GM21528 (cell line): ENCODE results near the gene ELAVL3.
A peak's percentile ranks its signal among the peaks of the same experiment; 100 is the strongest.
"Not testable (repeated sequence)": the region's sequence is repeated elsewhere in the genome, so short reads cannot be mapped to it uniquely, and the experiment has no call there.

Experiments
- ATAC-seq: cut with Tn5 transposase; IDR thresholded peaks from one replicate; pipeline ENCODE4 v1.9.1; 2021; ENCODE audit warnings: mild to moderate bottlenecking, moderate library complexity; ENCODE audit not compliant: unreplicated experiment, low FRiP score

The ELAVL3 gene

DNA sequence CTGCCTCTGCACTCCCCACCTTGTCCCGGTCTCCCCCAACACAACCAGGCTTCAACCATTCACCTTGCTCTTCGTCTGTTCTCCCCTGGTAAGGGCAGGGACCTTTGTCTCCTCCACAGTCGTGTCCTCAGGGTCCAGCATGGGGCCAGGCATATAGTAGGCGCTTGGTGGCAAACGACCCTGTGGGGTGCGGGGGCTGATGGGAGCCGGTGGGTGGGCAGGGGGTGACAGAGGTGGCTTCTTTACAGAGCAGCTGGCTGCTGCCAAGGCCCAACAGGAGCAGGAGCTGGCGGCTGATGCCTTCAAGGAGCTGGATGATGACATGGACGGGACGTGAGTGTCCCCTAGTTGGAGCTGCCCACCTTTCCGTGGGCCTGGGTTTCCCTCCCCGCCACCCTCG is 35.7 kb downstream of the ELAVL3 start:
- no peak for ATAC-seq

DNA sequence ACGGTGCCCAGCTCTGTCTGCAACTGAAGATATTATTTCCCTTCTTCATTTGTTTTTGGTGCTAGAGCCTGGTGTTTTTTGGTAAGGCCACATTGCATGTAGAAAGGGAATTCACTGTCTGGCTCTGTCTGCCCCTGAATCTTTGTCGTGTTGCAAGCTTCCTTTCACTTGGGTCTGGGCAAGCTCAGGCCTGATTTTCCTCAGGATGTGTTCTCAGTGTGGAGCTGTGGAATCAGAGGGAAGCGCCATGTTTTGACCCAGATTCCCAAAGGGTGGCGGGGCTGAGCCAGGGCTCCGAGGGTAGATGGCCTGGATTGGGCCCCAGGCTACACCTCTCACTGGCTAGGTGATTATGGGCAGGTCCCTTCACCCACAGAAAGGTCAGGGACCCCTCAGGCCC is 36.8 kb downstream of the ELAVL3 start:
- no peak for ATAC-seq

DNA sequence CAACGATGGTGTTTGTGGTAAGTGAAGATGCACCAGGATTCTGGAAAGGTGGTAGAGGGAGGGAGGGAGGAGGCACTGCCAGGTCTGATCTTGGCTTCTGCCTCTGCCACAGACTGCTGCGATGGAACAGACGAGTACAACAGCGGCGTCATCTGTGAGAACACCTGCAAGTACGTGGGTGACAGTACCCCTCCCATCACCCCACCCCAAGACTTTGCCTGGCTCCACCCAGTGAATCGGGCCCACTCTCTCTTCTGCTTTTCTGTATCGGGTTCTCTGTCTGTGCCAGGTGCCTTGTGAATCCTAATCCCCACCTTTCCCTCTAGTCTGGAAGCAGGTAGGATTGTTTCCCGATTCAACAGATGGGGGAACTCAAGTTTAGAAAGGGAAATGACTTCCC is 42.9 kb downstream of the ELAVL3 start:
- ATAC-seq, result no peak

DNA sequence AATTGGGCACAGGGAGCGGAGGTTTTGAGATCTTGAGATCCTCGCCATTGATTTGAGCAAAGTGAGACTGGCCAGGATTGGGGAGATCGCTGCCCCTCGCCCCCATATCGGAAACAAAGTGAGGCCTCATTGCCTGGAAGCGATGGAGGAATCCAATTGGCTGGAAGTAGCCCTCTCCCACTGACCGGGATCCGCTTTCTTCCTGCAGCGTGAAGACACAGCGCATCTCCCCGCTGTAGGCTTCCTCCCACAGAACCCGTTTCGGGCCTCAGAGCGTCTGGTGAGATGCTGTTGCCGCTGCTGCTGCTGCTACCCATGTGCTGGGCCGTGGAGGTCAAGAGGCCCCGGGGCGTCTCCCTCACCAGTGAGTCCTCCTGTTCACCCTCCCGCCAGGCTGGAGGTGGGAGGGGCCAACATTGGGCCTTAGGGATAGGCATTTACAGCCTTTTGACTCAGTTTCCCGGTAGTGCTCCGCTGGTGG is 45.0 kb downstream of the ELAVL3 start:
- ATAC-seq, result no peak

DNA sequence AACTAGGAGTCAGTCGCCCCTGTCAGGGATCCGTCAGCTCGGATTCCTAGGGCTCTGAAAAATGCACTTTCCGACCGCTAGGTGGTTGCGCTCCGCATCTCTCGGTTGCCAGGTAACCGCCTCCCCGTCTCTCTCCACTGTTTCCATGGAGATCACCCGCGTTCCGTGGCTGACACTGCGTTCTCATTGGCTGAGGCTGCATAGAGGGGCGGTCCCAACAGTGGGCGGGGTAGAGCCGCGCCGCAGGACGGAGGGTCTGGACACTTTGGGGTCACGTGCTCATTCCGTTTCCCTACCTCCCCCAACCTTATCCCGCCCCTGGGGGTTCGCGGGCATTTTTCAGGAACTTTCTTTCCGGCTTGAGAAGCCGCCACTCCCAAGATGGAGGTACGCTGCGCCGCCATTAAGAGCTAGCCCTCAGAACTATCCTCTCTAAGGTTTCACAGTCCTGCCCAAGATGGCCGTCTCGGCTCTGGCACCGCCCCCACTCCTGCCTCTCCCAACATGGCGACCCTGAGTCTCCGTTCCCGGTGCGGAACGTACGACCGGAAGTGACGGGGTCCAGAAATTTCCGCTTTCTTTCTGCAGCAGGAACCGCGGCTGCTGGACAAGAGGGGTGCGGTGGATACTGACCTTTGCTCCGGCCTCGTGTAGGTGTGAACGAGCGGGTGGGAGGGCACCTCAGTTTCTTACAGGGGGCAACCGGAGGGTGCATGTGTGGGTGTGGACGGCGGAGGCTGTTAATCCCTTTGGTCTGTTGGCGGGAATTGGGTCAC is 45.6 kb downstream of the ELAVL3 start, which contains the start of the genes ODAD3 and PRKCSH:
ODAD3 (minus strand) TSS at position 65 of the 776 bp plus-strand sequence. CDS start 105 bp downstream, outside the sequence.
PRKCSH (plus strand) TSS at position 579 of the 776 bp plus-strand sequence. CDS start 483 bp downstream, outside the sequence.
- ATAC-seq, result peak; percentile 90

DNA sequence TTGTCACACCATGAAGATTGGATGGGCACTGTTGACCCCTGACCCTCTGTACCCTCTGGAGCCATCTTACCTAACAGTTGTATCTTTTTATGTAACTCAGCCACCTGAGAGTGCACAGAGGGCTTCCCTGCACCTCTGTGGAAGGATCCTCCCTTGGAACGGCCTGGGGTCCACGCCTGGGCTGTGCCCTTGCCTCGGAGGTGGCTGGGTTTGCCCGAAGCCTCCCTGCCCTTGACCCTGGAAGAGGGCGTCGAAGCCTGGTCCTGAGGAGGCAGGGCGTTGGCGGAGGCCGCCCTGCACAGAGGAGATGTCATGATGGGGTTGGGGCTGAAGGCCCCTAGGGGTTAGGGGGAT is 46.2 kb downstream of the ELAVL3 start:
- ATAC-seq, result peak; percentile 17

DNA sequence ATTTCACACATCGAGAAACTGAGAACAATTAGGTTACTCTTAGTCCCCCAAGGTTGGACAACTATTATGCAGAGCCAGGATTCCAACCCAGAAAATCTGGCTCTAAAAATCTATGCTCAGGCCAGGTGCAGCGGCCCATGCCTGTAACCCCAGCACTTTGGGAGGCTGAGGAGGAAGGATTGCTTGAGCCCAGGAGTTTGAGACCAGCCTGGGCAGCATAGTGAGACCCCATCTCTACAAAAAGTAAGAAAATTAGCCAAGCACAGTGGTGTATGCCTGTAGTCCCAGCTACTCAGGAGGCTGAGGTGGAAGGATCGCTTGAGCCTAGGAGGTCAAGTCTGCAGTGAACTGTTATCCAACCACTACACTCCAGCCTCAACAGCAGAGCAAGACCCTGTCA is 47.3 kb downstream of the ELAVL3 start:
- ATAC-seq, result not testable (repeated sequence)

DNA sequence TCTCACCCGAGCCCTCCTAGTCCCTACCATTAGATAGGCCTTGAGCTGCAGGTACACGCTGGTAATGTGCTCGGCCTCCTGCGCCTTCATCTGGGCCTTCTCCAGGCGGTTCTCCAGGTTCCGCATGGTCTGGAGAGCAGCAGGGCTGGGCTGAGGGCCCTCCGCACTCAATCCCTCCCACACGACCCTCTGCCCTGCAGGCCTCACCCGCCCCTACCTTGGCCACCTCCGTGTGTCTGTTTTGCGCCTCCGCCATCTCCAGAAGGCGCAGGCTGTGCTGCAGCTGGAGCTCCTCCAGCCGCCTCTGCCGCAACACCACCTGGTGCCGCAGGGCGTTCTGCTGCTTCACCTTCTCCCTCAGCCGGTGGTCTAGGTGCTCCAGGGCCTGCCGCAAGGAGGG is 54.2 kb downstream of the ELAVL3 start:
- no peak for ATAC-seq

DNA sequence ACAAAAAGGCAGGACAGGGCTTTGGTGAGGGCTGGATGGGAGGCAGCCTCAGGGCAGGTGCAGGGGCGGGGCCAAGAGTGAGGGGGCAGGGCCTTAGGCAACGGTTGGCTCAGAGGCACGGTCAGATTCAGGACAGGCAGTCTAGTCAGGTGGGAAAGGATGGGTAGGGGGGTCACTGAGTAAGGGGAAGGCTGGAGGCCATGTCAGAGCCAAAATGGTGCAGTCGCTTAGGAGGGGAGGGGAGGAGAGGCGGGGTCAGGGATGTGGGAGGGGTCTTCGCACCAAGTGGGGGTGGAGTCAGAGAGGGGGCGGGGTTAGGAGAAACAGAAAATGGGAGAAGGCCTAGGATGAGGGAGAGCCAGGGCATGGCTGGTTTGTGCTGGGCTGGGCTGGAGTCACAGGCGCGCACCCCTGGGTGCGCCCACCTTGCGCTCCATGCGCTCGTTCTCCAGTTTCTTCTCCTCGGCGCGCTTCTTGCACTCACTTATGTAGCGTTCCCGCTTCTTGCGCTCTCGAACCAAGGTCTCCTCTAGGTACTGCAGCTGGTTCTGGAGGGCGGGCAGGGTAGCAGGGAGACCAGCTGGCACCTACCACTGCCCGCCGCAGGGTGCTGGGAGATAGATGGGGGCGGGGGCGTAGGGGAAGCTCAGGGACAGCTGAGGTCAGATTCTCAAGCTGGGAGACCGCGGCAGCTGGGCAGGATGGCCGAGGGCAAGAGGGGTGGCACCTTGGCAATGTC is 55.0 kb downstream of the ELAVL3 start:
- no peak for ATAC-seq

DNA sequence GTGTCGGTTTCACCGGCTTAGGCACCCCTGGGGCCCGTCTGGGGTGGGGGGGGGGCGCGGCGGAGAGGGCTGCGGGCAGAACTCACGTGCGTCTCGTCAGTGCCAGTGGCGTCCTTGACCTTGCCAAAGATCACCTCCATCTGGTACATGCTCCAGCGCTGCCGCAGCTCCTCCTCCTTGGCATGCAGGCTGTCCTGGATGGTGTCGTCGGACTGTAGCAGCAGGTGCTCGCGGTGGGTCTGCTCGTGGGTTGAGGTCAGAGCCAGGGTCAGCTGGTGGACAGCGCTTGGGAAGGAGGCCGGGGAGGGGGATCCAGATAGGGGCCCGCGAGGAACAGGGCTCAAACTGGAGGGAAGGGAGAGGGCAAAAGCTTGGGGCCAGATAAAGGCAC is 57.1 kb downstream of the ELAVL3 start:
- no peak for ATAC-seq

DNA sequence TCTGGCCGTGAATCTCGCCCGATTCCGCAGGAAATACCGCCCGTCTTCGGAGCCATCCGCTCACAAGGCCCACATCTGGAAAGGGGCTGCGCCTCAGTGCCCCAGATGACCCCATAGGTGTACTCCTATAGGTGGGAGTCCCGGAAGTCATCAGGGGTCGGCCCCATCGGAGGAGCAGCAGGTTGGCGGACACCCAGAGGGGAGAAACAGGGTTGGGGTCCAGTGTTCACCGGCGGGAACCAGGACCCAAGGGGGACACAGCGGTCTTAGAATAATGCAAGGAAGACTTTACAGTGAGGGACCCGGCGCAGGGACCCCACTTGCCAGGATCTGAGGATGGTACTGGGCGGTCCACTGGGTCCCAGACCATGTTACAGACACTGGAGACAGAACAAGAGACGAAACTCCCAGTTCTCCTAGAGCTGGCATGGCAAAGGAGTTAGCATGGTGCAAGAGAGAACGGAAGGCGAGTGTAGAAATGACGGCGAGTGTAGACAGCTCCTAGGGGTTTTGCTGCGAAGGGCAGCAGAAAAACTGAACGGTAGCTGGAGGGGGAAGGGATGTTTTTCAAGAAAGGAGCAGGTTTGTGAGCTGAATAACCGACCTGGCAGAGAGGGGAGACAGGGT is 57.6 kb downstream of the ELAVL3 start:
- ATAC-seq, result no peak

DNA sequence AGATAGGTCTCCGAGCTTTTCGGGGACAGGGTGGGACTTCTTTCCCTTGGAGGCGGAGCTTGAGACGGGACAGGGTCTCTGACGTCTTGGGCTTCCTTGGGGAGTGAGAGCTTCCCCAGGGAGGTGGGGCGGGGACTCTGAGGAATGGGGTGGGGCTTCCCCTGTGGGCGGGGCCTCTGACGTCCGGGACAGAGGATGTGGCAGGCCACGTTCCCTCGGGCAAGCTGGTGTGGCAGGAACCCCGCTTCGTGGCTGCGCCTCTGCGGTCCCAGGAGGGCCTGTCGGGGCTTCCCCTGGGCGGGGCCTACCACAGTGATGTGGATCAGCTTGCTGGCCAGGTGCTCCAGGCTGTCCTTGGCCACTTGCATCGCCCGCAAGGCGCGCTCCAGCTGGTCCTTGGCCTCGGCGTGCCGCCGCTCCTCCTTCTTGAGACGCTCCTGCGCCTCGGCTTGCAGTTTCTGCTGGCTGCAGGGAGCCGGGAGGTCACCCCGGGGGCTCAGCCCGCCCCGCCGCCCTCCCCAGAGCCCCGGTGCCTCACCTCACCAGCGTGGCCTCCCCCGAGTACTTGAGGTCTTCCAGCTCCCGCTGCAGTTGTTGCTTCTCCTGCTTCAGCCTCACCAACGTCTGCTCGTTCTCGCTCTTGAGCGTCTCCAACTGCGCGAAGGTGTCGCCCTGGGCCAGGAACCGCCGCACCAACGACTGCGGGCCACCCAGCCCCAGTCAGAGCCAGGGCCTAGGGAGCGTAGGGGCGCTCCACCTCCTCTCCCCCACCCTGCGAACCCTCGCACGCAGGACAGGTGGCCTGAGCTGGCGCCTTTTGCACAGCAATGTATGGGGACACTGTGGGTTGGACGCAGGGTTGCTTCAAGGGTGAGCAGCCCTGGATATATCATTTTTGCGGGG is 58.4 kb downstream of the ELAVL3 start:
- ATAC-seq, result no peak

DNA sequence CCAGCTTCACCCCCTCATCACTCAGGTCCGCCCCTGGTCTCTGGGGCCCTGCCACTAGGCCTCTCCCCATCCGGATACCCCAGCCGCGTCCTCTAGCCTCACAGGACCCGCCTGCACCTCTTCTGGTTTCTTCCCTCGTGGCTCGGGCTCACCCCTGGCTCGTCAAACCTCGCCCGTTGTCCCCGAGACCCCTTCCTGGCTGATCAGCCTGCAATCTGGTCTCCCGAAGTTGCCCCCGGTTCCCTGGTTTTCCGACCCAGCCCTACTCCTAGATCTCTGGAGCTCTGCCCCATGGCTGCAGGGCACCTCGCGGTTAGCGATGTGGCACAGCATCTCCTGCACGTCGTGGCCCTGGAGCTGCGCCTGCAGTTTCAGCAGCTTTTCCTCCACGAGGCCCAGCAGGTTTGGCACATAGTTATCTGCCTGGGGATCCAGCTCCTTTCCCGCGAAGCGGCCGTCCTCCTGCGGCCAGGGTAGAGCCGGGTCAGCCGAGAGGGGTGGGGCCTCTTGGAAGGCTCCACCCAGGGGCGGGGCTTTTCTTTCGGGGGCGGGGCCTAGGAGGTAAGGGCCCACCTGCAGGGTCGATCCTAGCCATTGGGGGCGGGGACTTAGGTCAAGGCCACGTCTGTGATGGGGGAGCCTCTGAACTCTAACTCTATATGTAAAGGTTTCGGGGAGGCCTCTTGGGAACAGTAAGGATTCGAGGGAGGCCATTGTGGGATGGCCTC is 59.3 kb downstream of the ELAVL3 start:
- no peak for ATAC-seq

DNA sequence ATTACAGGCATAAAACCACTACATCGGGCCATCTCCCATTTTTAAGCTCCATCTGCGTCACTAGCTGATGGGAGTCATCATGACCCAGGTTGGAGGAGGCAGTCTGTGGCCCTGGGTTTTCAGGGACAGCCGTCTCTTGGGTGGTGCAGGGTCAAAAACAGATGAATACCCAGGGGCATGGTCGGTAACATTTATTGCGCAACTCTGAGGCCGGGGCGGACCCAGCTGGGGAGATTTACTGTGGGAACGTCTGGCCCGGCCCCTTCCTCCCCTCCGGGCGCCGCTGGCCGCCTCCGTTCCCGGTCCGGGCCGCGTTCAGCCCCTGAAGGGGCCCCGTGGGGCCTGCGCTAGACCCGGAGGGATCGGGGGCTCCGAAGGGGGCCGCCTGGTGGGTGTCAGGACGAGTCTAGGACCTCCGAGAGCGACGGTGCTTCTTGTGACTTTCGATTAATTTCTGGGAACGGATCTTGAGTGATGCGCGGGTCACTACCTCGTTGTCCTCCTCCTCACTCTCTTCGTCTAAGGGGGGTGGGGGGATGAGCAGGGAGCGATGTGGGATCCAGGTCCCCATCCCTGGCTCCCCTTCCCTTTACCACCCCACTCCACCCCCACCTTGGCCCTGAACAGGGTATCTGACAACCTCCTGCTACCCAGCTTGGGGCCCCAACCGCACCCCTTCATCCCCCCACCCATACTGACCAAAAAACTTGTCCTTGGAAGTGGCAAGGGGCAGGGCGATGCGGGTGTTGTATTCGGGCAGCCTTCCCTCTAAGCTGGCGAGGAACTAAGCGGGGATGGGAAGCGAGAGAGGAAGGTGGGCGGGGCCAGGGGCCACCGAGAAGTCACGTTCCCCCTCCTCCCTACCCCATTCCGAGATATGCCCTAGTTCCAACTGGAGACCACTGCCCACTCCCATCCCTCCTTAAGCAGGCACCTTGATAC is 60.1 kb downstream of the ELAVL3 start:
- ATAC-seq, result no peak

DNA sequence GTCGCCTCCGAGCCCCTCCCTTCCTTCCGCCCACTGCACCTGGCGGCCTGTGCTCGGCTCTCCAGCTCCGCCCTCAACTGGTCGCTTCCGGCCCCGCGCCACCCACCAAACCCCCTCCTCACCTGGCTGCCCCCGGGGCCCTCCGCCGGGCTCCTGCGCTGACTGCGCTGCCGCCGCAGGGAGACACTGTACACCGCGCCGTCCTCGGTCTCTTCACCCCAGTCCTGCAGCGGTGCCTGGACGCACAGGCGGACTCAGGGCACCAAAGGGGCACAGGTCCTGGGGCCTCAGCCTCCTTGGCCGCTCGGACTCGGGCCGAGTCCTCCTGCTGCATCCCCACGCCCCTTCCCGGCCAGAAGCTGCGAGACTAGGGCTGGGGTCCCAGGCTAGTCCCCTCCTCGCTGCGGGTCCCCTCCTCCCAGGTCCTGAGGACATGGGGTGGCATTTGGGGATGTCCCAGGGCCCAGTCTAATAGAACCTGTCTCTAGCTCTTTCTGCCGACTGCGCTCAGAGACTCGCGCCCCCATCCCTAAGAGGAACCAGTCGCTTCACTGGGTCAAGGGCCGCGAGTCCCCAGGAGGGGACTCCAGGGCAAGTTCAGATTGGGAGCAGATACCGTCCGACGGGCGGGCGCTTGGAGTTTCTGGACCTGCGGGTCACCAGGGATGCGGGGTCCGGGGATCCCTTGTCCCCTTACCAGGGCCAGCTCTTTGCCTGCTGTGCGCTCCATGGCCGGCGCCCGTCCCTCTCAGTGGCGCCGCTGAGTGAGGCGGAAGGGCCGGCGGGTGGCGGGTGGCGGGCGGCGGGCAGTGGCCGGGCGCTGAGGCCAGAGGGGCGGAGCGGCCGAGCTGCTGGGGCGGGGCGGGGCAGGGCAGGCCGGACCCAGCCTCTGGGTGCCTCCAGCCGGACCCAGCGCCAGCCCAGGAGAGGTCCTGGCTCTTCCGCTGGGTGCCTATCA is 62.0 kb downstream of the ELAVL3 start, which contains the start of gene RGL3:
RGL3 (minus strand) TSS at position 766 of the 958 bp plus-strand sequence; CDS start at position 730, 36 bp downstream.
- no peak for ATAC-seq

DNA sequence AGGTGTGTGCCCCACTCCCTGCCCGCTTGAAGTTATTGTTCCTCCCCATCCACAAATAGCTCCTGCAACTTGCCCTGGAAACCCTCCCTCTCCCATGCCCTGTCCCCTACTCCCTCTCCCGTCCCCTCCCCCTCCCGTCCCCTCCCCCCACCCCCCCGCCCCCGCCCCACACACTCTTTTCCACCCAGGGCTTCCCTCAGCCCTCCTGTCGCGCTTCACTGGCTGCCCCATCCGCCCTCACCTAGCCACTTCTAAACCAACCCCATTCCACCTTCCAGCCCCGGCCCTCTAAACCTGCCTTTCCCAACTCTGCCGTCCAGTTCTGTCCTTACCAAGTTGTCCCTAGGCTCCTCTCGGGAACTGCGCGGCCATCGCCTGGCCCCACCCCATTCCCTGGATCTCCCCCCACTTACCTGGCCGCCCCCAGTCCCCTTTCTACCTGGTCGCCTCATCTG is 62.7 kb downstream of the ELAVL3 start:
- no peak for ATAC-seq
